ENCODE data around the gene GBP1. TPM values are rescaled to one million over a fixed set of nuclear protein-coding genes. Genes with fewer than 3 reads are reported as not detected.
"Not testable (repeated sequence)": the region's sequence is repeated elsewhere in the genome, so short reads cannot be mapped to it uniquely, and the experiment has no call there.

The GBP1 gene
- total and polyA plus RNA-seq, 10 of the 15 experiments (the other 5 are each of a cell fraction or from before 2014, with no cell fraction given): 1.5 to 8.7 (median 5.0) TPM

GRCh38 chr1:89018318-89018717, 46.7 kb downstream of the GBP1 start:
- RAD21 ChIA-PET (ENCODE audit: unreplicated experiment): interaction anchor here (0.9 kb wide), 1 partner anchor 447 kb away, joined by 3 read pairs; no protein-coding TSS in a partner anchor
- WGBS (ENCODE audit: insufficient coverage, insufficient replicate concordance, low lambda C conversion rate, missing lambda C conversion rate): 87% methylated on average over 3 of the region's 3 CpGs
- H3K4me2 ChIP-seq (ENCODE audit: control insufficient read depth, insufficient read depth); POLR2A ChIA-PET; H3K79me2 ChIP-seq (ENCODE audit: control insufficient read depth, insufficient read depth, low read length); H3K36me3 ChIP-seq (ENCODE audit: control insufficient read depth in 2 of 2, insufficient read depth in 2 of 2, low read length in 1 of 2); in situ Hi-C loops (cut with MboI); H3K9me3 ChIP-seq (replicated peaks; ENCODE audit: control insufficient read depth, insufficient read depth, low read length); H3K4me1 ChIP-seq (ENCODE audit: control insufficient read depth, insufficient read depth, low read length); ATAC-seq; BruUV-seq (replicated peaks); H3K27me3 ChIP-seq (replicated peaks in 1 of 2; ENCODE audit: control insufficient read depth in 2 of 2, insufficient read depth in 2 of 2, low read length in 1 of 2); H2AFZ ChIP-seq (ENCODE audit: control insufficient read depth, low read depth, low read length); H4K20me1 ChIP-seq (ENCODE audit: control insufficient read depth, insufficient read depth); H3K27ac ChIP-seq (ENCODE audit: control insufficient read depth, insufficient read depth); CTCF ChIA-PET; H3K9ac ChIP-seq (ENCODE audit: control insufficient read depth, insufficient read depth, low read length); H3K4me3 ChIP-seq; intact Hi-C loops (cut with micrococcal nuclease; ENCODE audit: unreplicated experiment); SMC1A ChIA-PET (ENCODE audit: uncharacterized antibody, unreplicated experiment); FAIRE-seq; DNase-seq (ENCODE audit: low read depth, low spot score): not testable (repeated sequence)

GRCh38 chr1:89008511-89008910, 56.5 kb downstream of the GBP1 start:
- no peaks in the 10 kb centered on the region for H3K79me2 ChIP-seq (ENCODE audit: control insufficient read depth, insufficient read depth, low read length)
- ChIA-PET CTCF (interaction anchor here (1.3 kb wide), 1 partner anchor 357 kb away, joined by 3 read pairs; no protein-coding TSS in a partner anchor), SMC1A (ENCODE audit: uncharacterized antibody, unreplicated experiment) (interaction anchor here (1.2 to 1.8 kb wide), 2 partner anchors 9 to 35 kb away, joined by 4 read pairs; no protein-coding TSS in a partner anchor), POLR2A (no interaction called here), RAD21 (ENCODE audit: unreplicated experiment) (no interaction called here)
- in situ Hi-C loops (cut with MboI): no loop called here
- no peak overlapping the region for H2AFZ ChIP-seq (ENCODE audit: control insufficient read depth, low read depth, low read length)
- no peaks in the 10 kb centered on the region for H3K36me3 ChIP-seq (ENCODE audit: control insufficient read depth in 2 of 2, insufficient read depth in 2 of 2, low read length in 1 of 2)
- H4K20me1 ChIP-seq (ENCODE audit: control insufficient read depth, insufficient read depth): no peaks in the 10 kb centered on the region; the same call in 1 of the 2 replicates
- BruUV-seq (replicated peaks): no TSS peak
- intact Hi-C loops (cut with micrococcal nuclease; ENCODE audit: unreplicated experiment): no loop called here
- H3K4me2 ChIP-seq (ENCODE audit: control insufficient read depth, insufficient read depth): no peak overlapping the region
- DNase-seq (ENCODE audit: low read depth, low spot score) (no peak), FAIRE-seq (no peak), ATAC-seq (no peak)
- H3K27me3 ChIP-seq (replicated peaks in 1 of 2; ENCODE audit: control insufficient read depth in 2 of 2, insufficient read depth in 2 of 2, low read length in 1 of 2): no peaks in the 10 kb centered on the region
- H3K9ac ChIP-seq (ENCODE audit: control insufficient read depth, insufficient read depth, low read length): no peak overlapping the region
- no peaks in the 10 kb centered on the region for H3K9me3 ChIP-seq (replicated peaks; ENCODE audit: control insufficient read depth, insufficient read depth, low read length)
- H3K4me1 ChIP-seq (ENCODE audit: control insufficient read depth, insufficient read depth, low read length): no peaks in the 10 kb centered on the region
- H3K27ac ChIP-seq (ENCODE audit: control insufficient read depth, insufficient read depth): no peak overlapping the region
- H3K4me3 ChIP-seq: no peak overlapping the region
- WGBS (ENCODE audit: insufficient coverage, insufficient replicate concordance, low lambda C conversion rate, missing lambda C conversion rate): 75% methylated on average over 4 of the region's 4 CpGs
- no peak for TF ChIP-seq NR2C1 (IDR thresholded peaks at IDR 0.05)
- TF ChIP-seq SPI1 (IDR thresholded peaks at IDR 0.05; ENCODE audit: borderline replicate concordance, insufficient read depth, low read depth, low read length): no peak
- no peak for TF ChIP-seq TAF1 (IDR thresholded peaks at IDR 0.05; ENCODE audit: borderline replicate concordance, low read depth, low read length)
- TF ChIP-seq RBBP5 (conservative IDR thresholded peaks at IDR 0.05): no peak
- no peak for TF ChIP-seq BMI1 (IDR thresholded peaks at IDR 0.05; ENCODE audit: borderline replicate concordance)
- TF ChIP-seq ESRRA (IDR thresholded peaks at IDR 0.05; ENCODE audit: low read length): no peak
- TF ChIP-seq EZH2 (IDR thresholded peaks at IDR 0.05; ENCODE audit: borderline replicate concordance, control insufficient read depth, low read depth, low read length): no peak
- TF ChIP-seq IRF5 (IDR thresholded peaks at IDR 0.05; ENCODE audit: borderline replicate concordance): no peak
- no peak for TF ChIP-seq SMAD1 (IDR thresholded peaks at IDR 0.05; ENCODE audit: low read depth, partially characterized antibody)
- TF ChIP-seq MYB (IDR thresholded peaks at IDR 0.05; ENCODE audit: borderline replicate concordance, low read depth, low read length): no peak
- no peak for TF ChIP-seq SIX5 (IDR thresholded peaks at IDR 0.05; ENCODE audit: low read depth, low read length, severe bottlenecking)
- TF ChIP-seq TCF3 (IDR thresholded peaks at IDR 0.05; ENCODE audit: borderline replicate concordance, insufficient read depth, low read depth, low read length): no peak
- TF ChIP-seq POLR2AphosphoS2 (IDR thresholded peaks at IDR 0.05; ENCODE audit: low read depth, low read length): no peak
- TF ChIP-seq ZBTB4 (CRISPR knock-in tag; IDR thresholded peaks at IDR 0.05): no peak
